Brain pericyte (primary cell): ENCODE results near the gene TGM4.

Source experiments
- DNase-seq: peaks from one replicate; pipeline ENCODE4 v3.0.0-alpha.2; 2012; ENCODE audit warnings: low read depth, low spot score

Gene TGM4

GRCh38 chr3:44880284-44880683 is 5.9 kb downstream of the TGM4 start:
- DNase-seq: no peak

- DNase-seq: no peak
Observed at GRCh38 chr3:44883213-44883955, 9.0 kb downstream of the TGM4 start.

GRCh38 chr3:44883999-44884431 is 9.6 kb downstream of the TGM4 start:
- peak; percentile 92 for DNase-seq

GRCh38 chr3:44885618-44886017 is 11.2 kb downstream of the TGM4 start:
- DNase-seq: peak; percentile 76

GRCh38 chr3:44886561-44886960 is 12.2 kb downstream of the TGM4 start:
- no peak for DNase-seq

GRCh38 chr3:44887101-44887500 is 12.7 kb downstream of the TGM4 start:
- no peak for DNase-seq

- no peak for DNase-seq
Observed at GRCh38 chr3:44890258-44890657, 15.8 kb downstream of the TGM4 start.

- DNase-seq: no peak
Observed at GRCh38 chr3:44890852-44891251, 16.4 kb downstream of the TGM4 start.

- DNase-seq: no peak
Observed at GRCh38 chr3:44892689-44893088, 18.3 kb downstream of the TGM4 start.

- no peak for DNase-seq
Observed at GRCh38 chr3:44893097-44893496, 18.7 kb downstream of the TGM4 start.

- DNase-seq: no peak
Observed at GRCh38 chr3:44894485-44894884, 20.1 kb downstream of the TGM4 start.

GRCh38 chr3:44896440-44896839 is 22.0 kb downstream of the TGM4 start:
- DNase-seq: no peak

- DNase-seq: no peak
Observed at GRCh38 chr3:44899683-44900367, 25.4 kb downstream of the TGM4 start.

GRCh38 chr3:44902628-44903027 is 28.2 kb downstream of the TGM4 start:
- no peak for DNase-seq

- DNase-seq: no peak
Observed at GRCh38 chr3:44903314-44903713, 28.9 kb downstream of the TGM4 start.

GRCh38 chr3:44903751-44904150 is 29.3 kb downstream of the TGM4 start:
- DNase-seq: no peak

- no peak for DNase-seq
Observed at GRCh38 chr3:44905446-44906157, 31.2 kb downstream of the TGM4 start.

GRCh38 chr3:44906997-44907396 is 32.6 kb downstream of the TGM4 start:
- DNase-seq: no peak

GRCh38 chr3:44907612-44908011 is 33.2 kb downstream of the TGM4 start:
- DNase-seq: no peak

GRCh38 chr3:44909063-44909462 is 34.7 kb downstream of the TGM4 start:
- DNase-seq: no peak

- DNase-seq: no peak
Observed at GRCh38 chr3:44910693-44911092, 36.3 kb downstream of the TGM4 start.

- DNase-seq: peak; percentile 22
Observed at GRCh38 chr3:44913868-44914468, 39.6 kb downstream of the TGM4 start.
